A549 (cell line): ENCODE measurements around the gene TROAP. TPM values are rescaled to one million over a fixed set of nuclear protein-coding genes. Genes with fewer than 3 reads are reported as not detected.

Experiments used
- ATAC-seq, 2 experiments: fragments of 200-7000 bp in 1 of 2; fragments of >200 bp in 1 of 2; cut with Nextera tagmentation in 1 of 2; cut with Tn5 transposase in 1 of 2; 3 replicates each; pipeline versions ENCODE4 v1.8.0 to v1.9.1; 2018 to 2020; ENCODE audit warnings: mild to moderate bottlenecking in 1 of 2, moderate library complexity in 1 of 2
- CTCF ChIA-PET: fragments of 300-600 bp; sonication (Branson Sonifier 250); formaldehyde crosslinking; extraction: SDS; loops from one replicate; lab custom pipeline; 2021; ENCODE audit warnings: antibody characterized with exemption, inconsistent platforms; lab: Yijun Ruan, JAX
- POLR2A ChIA-PET: fragments of 350-600 bp; formaldehyde crosslinking; extraction: SDS; loops from one replicate; lab custom pipeline; 2021; ENCODE audit warnings: antibody characterized with exemption, inconsistent platforms; lab: Yijun Ruan, JAX
- DNase-seq, 2 experiments: peaks; one replicate each; pipeline versions ENCODE4 v3.0.0 to v3.0.0-alpha.2; 2011 to 2016; ENCODE audit warnings: low read depth in 1 of 2, low spot score in 1 of 2
- FAIRE-seq: peaks from 2 replicates; lab custom pipeline; 2011; peaks lifted over from hg19 to GRCh38; lab: Jason Lieb, UNC
- H3K27ac ChIP-seq, 2 experiments: fragments of >200 bp; sonication (Bioruptor Twin); formaldehyde crosslinking; 3 replicates each; pipeline ENCODE4 v1.5.1; 2016 to 2017
- H3K4me1 ChIP-seq: fragments of >200 bp; sonication (Bioruptor Twin); formaldehyde crosslinking; 3 replicates; pipeline ENCODE4 v1.6.1; 2016
- H3K4me2 ChIP-seq: fragments of >200 bp; sonication (Bioruptor Twin); formaldehyde crosslinking; 3 replicates; pipeline ENCODE4 v1.6.1; 2016
- H3K4me3 ChIP-seq: fragments of >200 bp; sonication (Bioruptor Twin); formaldehyde crosslinking; 3 replicates; pipeline ENCODE4 v1.5.1; 2016
- H3K9me3 ChIP-seq: fragments of >200 bp; sonication (Bioruptor Twin); formaldehyde crosslinking; 3 replicates; pipeline ENCODE4 v1.6.1; 2016
- ATOH8 ChIP-seq: fragments of 250-450 bp; sonication (Bioruptor Pico); IDR thresholded peaks from 2 replicates; pipeline ENCODE4 v1.5.0; 2020; ENCODE audit warnings: low read depth, mild to moderate bottlenecking, moderate library complexity
- CBX2 ChIP-seq: fragments of 200-600 bp; sonication (generic); IDR thresholded peaks from 2 replicates; pipeline ENCODE4 v1.6.1; 2016; ENCODE audit warnings: low read depth, mild to moderate bottlenecking, borderline replicate concordance
- CEBPB ChIP-seq, 2 experiments: fragments of >200 bp in 1 of 2; sonication (Bioruptor Twin) in 1 of 2; formaldehyde crosslinking in 1 of 2; IDR thresholded peaks; 2 replicates each; pipeline ENCODE4 v1.6.1; 2012 to 2016
- EHF ChIP-seq: fragments of 250-450 bp; sonication (Bioruptor Pico); IDR thresholded peaks from 2 replicates; pipeline ENCODE4 v1.5.0; 2020; ENCODE audit warnings: mild to moderate bottlenecking
- EHMT2 ChIP-seq: fragments of 200-600 bp; sonication (generic); IDR thresholded peaks from 2 replicates; pipeline ENCODE4 v1.6.1; 2016; ENCODE audit warnings: antibody characterized with exemption, low read depth, mild to moderate bottlenecking, moderate library complexity
- FOSB ChIP-seq: fragments of 250-450 bp; sonication (Bioruptor Pico); IDR thresholded peaks from 2 replicates; pipeline ENCODE4 v1.5.0; 2020; ENCODE audit warnings: mild to moderate bottlenecking, moderate library complexity
- FOSL2 ChIP-seq, 2 experiments: fragments of 450-650 bp in 1 of 2; fragments of >200 bp in 1 of 2; sonication (Bioruptor Twin) in 1 of 2; formaldehyde crosslinking; IDR thresholded peaks; 2 replicates each; pipeline versions ENCODE4 v1.5.0 to v1.6.1; 2016 to 2020; ENCODE audit warnings: mild to moderate bottlenecking in 1 of 2, moderate library complexity in 1 of 2
- GATA3 ChIP-seq: IDR thresholded peaks from 2 replicates; pipeline ENCODE4 v1.6.1; 2012; ENCODE audit warnings: borderline replicate concordance
- HOXA7 ChIP-seq: fragments of 250-450 bp; sonication (Bioruptor Pico); IDR thresholded peaks from 2 replicates; pipeline ENCODE4 v1.5.0; 2020; ENCODE audit warnings: mild to moderate bottlenecking, moderate library complexity
- JUNB ChIP-seq: fragments of >200 bp; sonication (Bioruptor Twin); formaldehyde crosslinking; IDR thresholded peaks from 2 replicates; pipeline ENCODE4 v1.6.1; 2016
- MAFK ChIP-seq: fragments of 450-650 bp; IDR thresholded peaks from 2 replicates; pipeline ENCODE4 v1.6.1; 2014; ENCODE audit not compliant: partially characterized antibody
- MAX ChIP-seq: IDR thresholded peaks from 2 replicates; pipeline ENCODE4 v1.6.1; 2012
- PBX3 ChIP-seq: IDR thresholded peaks from 2 replicates; pipeline ENCODE4 v1.6.1; 2012
- POLR2AphosphoS2 ChIP-seq: conservative IDR thresholded peaks from 2 replicates; pipeline ENCODE4 v1.6.1; 2012; ENCODE audit warnings: low read length, improper control_type of control experiment, inconsistent platforms
- RCOR1 ChIP-seq: fragments of 150-350 bp; IDR thresholded peaks from 2 replicates; pipeline ENCODE4 v1.6.1; 2014; ENCODE audit warnings: antibody characterized with exemption, low read length, low read depth
- REST ChIP-seq: fragments of 200-600 bp; sonication (generic); IDR thresholded peaks from 2 replicates; pipeline ENCODE4 v1.6.1; 2016; ENCODE audit warnings: antibody characterized with exemption, mild to moderate bottlenecking, moderate library complexity
- RFX5 ChIP-seq: fragments of 450-650 bp; IDR thresholded peaks from 2 replicates; pipeline ENCODE4 v1.7.1; 2014; ENCODE audit warnings: antibody characterized with exemption, mild to moderate bottlenecking, moderate library complexity
- RNF2 ChIP-seq: fragments of 200-600 bp; sonication (generic); IDR thresholded peaks from 2 replicates; pipeline ENCODE4 v1.6.1; 2016; ENCODE audit warnings: low read depth, mild to moderate bottlenecking, antibody characterized with exemption, moderate library complexity, borderline replicate concordance
- SMC3 ChIP-seq: fragments of >200 bp; sonication (Bioruptor Twin); formaldehyde crosslinking; IDR thresholded peaks from 3 replicates; pipeline ENCODE4 v1.6.1; 2018; ENCODE audit warnings: inconsistent platforms
- TFCP2L1 ChIP-seq: fragments of 250-450 bp; sonication (Bioruptor Pico); IDR thresholded peaks from 2 replicates; pipeline ENCODE4 v1.5.0; 2021; ENCODE audit warnings: mild to moderate bottlenecking
- USF2 ChIP-seq: fragments of 450-650 bp; IDR thresholded peaks from 2 replicates; pipeline ENCODE4 v1.6.1; 2014; ENCODE audit warnings: antibody characterized with exemption
- ZNF302 ChIP-seq: fragments of 250-450 bp; sonication (Bioruptor Pico); IDR thresholded peaks from 2 replicates; pipeline ENCODE4 v1.9.0; 2021; ENCODE audit warnings: inconsistent platforms, mild to moderate bottlenecking, moderate library complexity
- WGBS: methylation state at CpG from one replicate; pipeline ENCODE4 v1.1.6; 2017; ENCODE audit errors: missing lambda C conversion rate; 5-methylcytosine and 5-hydroxymethylcytosine counted together
- polyA minus RNA-seq: library from RNA; depleted of rRNA, polyadenylated mRNA; stranded (reverse); fragments of >200 nt; gene quantifications from 2 replicates; pipeline ENCODE4 v1.2.3, GENCODE V29; 2011; rRNA and poly(A)+ RNA removed
- polyA plus RNA-seq, 4 experiments: library from polyadenylated mRNA; depleted of rRNA in 3 of 4; stranded (reverse); fragments of >200 nt; fragmentation: RNase III in 1 of 4; extraction: RNeasy Plus Mini Kit Qiagen cat#74134 plus additional on column Dnase treatment in 1 of 4; gene quantifications; 2 replicates in 3 of 4; 3 replicates in 1 of 4; pipeline ENCODE4 v1.2.3, GENCODE V29; 2011 to 2017
- TF ChIP-seq, protein P1 (sequence below): fragments of >200 bp; sonication (Bioruptor Twin); formaldehyde crosslinking; IDR thresholded peaks from 3 replicates; pipeline ENCODE4 v1.6.1; 2016
- TF ChIP-seq, protein P2 (sequence below): fragments of 250-450 bp; sonication (Bioruptor Pico); IDR thresholded peaks from 2 replicates; pipeline ENCODE4 v1.5.0; 2021; ENCODE audit warnings: mild to moderate bottlenecking, moderate library complexity, borderline replicate concordance

Gene TROAP, protein sequence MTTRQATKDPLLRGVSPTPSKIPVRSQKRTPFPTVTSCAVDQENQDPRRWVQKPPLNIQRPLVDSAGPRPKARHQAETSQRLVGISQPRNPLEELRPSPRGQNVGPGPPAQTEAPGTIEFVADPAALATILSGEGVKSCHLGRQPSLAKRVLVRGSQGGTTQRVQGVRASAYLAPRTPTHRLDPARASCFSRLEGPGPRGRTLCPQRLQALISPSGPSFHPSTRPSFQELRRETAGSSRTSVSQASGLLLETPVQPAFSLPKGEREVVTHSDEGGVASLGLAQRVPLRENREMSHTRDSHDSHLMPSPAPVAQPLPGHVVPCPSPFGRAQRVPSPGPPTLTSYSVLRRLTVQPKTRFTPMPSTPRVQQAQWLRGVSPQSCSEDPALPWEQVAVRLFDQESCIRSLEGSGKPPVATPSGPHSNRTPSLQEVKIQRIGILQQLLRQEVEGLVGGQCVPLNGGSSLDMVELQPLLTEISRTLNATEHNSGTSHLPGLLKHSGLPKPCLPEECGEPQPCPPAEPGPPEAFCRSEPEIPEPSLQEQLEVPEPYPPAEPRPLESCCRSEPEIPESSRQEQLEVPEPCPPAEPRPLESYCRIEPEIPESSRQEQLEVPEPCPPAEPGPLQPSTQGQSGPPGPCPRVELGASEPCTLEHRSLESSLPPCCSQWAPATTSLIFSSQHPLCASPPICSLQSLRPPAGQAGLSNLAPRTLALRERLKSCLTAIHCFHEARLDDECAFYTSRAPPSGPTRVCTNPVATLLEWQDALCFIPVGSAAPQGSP
- 50.0 and 56.4 TPM in 2 replicates for polyA plus RNA-seq (2011; rRNA removed)
- 108 and 115 TPM in 2 replicates for polyA plus RNA-seq (2012; cell fraction: cytosol; rRNA removed)
- polyA plus RNA-seq (2012; cell fraction: nucleus; rRNA removed): 170 and 181 TPM in 2 replicates
- polyA plus RNA-seq (2017; fragmentation: RNase III; extraction: RNeasy Plus Mini Kit Qiagen cat#74134 plus additional on column Dnase treatment): 49.3 to 59.3 TPM (median 55.5 TPM) in 3 replicates
- 41.0 and 46.7 TPM in 2 replicates for polyA minus RNA-seq

GRCh38 chr12:49322708-49323523 lies at the start of gene TROAP:
Gene TROAP, plus strand, starts transcription at chr12:49323255. Its CDS starts 354 bp downstream, at chr12:49323609.
- H3K9me3 ChIP-seq: no peaks in the 10 kb centered on the region
- DNase-seq (peak; percentile 98 to 99), ATAC-seq (peak; percentile 99 to 100), FAIRE-seq (peak; percentile 54)
- H3K27ac ChIP-seq: peak within 1 kb of the TSS; percentile 80 to 91
- peak within 1 kb of the TSS; percentile 62 for H3K4me3 ChIP-seq
- peaks cover 12% of the 10 kb centered on the region; the same call in 2 of the 3 replicates for H3K4me1 ChIP-seq
- WGBS: under 1% methylated on average over 63 of the region's 65 CpGs
- ChIA-PET CTCF (interaction anchor here (0.7 to 7.9 kb wide), 12 partner anchors 9 to 301 kb away, joined by 3 to 66 read pairs (median 9); partner anchors contain the start of genes C1QL4, DNAJC22, PRPF40B and PRPH), POLR2A (interaction anchor here (0.5 to 2.0 kb wide), 16 partner anchors 9 to 419 kb away, joined by 3 to 30 read pairs (median 4); partner anchors contain the start of genes C1QL4, MCRS1, SPATS2 and TMBIM6)
- H3K4me2 ChIP-seq: peak within 1 kb of the TSS; percentile 91
- no peak for TF ChIP-seq PBX3
- TF ChIP-seq USF2: no peak
- no peak for TF ChIP-seq POLR2AphosphoS2
- no peak for TF ChIP-seq CBX2
- peak; percentile 75; the same call in 1 of the 2 replicates for TF ChIP-seq RFX5
- peak; percentile 82 for TF ChIP-seq REST
- TF ChIP-seq CEBPB (IDR thresholded peaks at IDR 0.05): no peak
- no peak for TF ChIP-seq HOXA7 (CRISPR knock-in tag)
- TF ChIP-seq RNF2: no peak
- TF ChIP-seq, protein P1, sequence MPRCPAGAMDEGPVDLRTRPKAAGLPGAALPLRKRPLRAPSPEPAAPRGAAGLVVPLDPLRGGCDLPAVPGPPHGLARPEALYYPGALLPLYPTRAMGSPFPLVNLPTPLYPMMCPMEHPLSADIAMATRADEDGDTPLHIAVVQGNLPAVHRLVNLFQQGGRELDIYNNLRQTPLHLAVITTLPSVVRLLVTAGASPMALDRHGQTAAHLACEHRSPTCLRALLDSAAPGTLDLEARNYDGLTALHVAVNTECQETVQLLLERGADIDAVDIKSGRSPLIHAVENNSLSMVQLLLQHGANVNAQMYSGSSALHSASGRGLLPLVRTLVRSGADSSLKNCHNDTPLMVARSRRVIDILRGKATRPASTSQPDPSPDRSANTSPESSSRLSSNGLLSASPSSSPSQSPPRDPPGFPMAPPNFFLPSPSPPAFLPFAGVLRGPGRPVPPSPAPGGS: peak; percentile 92; the same call in 1 of the 3 replicates
- no peak for TF ChIP-seq EHMT2
- TF ChIP-seq TFCP2L1: no peak
- TF ChIP-seq JUNB: no peak
- TF ChIP-seq GATA3: peak; percentile 41; the same call in 1 of the 2 replicates
- no peak for TF ChIP-seq ATOH8 (CRISPR knock-in tag)
- no peak for TF ChIP-seq FOSL2 (IDR thresholded peaks at IDR 0.05)
- TF ChIP-seq FOSL2 (CRISPR knock-in tag; IDR thresholded peaks at IDR 0.05): no peak
- TF ChIP-seq RCOR1: no peak
- no peak for TF ChIP-seq FOSB (CRISPR knock-in tag)
- TF ChIP-seq MAX: peak; percentile 50; the same call in 1 of the 2 replicates
- TF ChIP-seq, protein P2, sequence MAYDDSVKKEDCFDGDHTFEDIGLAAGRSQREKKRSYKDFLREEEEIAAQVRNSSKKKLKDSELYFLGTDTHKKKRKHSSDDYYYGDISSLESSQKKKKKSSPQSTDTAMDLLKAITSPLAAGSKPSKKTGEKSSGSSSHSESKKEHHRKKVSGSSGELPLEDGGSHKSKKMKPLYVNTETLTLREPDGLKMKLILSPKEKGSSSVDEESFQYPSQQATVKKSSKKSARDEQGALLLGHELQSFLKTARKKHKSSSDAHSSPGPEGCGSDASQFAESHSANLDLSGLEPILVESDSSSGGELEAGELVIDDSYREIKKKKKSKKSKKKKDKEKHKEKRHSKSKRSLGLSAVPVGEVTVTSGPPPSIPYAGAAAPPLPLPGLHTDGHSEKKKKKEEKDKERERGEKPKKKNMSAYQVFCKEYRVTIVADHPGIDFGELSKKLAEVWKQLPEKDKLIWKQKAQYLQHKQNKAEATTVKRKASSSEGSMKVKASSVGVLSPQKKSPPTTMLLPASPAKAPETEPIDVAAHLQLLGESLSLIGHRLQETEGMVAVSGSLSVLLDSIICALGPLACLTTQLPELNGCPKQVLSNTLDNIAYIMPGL (CRISPR knock-in tag): no peak
- TF ChIP-seq SMC3: no peak
- TF ChIP-seq ZNF302: no peak
- TF ChIP-seq MAFK: peak; percentile 8
- no peak for TF ChIP-seq EHF
